Neural progenitor cell (in vitro differentiated cells): Measurements from ENCODE around the gene PDE3A. TPM values are rescaled to one million over a fixed set of nuclear protein-coding genes. Genes with fewer than 3 reads are reported as not detected.

Experiments used
- DNase-seq: peaks from one replicate; pipeline ENCODE4 v3.0.0-alpha.2; 2016; ENCODE audit warnings: low spot score
- H2AFZ ChIP-seq: fragments of 200-600 bp; sonication (generic); replicated peaks from 2 replicates; pipeline ENCODE4 v1.6.1; 2016; ENCODE audit warnings: antibody characterized with exemption
- H3F3A ChIP-seq: fragments of 200-600 bp; sonication (generic); 2 replicates; pipeline ENCODE4 v1.6.1; 2016; ENCODE audit warnings: antibody characterized with exemption, low read depth
- H3K27ac ChIP-seq: fragments of 200-600 bp; sonication (generic); 2 replicates; pipeline ENCODE4 v1.5.1; 2016; ENCODE audit warnings: mild to moderate bottlenecking
- H3K27me3 ChIP-seq: fragments of 200-600 bp; sonication (generic); 2 replicates; pipeline ENCODE4 v1.6.1; 2016; ENCODE audit warnings: mild to moderate bottlenecking, moderate library complexity
- H3K36me3 ChIP-seq: fragments of 200-600 bp; sonication (generic); 2 replicates; pipeline ENCODE4 v1.5.1; 2016
- H3K4me1 ChIP-seq: fragments of 200-600 bp; sonication (generic); 2 replicates; pipeline ENCODE4 v1.6.1; 2016; ENCODE audit warnings: mixed run types
- H3K4me2 ChIP-seq: fragments of 200-600 bp; sonication (generic); 2 replicates; pipeline ENCODE4 v1.6.1; 2016
- H3K4me3 ChIP-seq: fragments of 200-600 bp; sonication (generic); 2 replicates; pipeline ENCODE4 v1.5.1; 2016
- H3K79me2 ChIP-seq: fragments of 200-600 bp; sonication (generic); 2 replicates; pipeline ENCODE4 v1.6.1; 2016; ENCODE audit warnings: low read depth
- H3K9ac ChIP-seq: fragments of 200-600 bp; sonication (generic); 2 replicates; pipeline ENCODE4 v1.6.1; 2016
- H3K9me3 ChIP-seq: fragments of 200-600 bp; sonication (generic); 2 replicates; pipeline ENCODE4 v1.5.1; 2016; ENCODE audit warnings: low read depth
- H4K20me1 ChIP-seq: fragments of 200-600 bp; sonication (generic); 2 replicates; pipeline ENCODE4 v1.6.1; 2016; ENCODE audit warnings: low read depth
- H3K27ac Mint-ChIP-seq: 3 replicates; pipeline ENCODE4 v1.8.0; 2021; ENCODE audit warnings: mixed read lengths
- H3K27me3 Mint-ChIP-seq: 2 replicates; pipeline ENCODE4 v1.8.0; 2022; ENCODE audit warnings: low read depth, mild to moderate bottlenecking, inconsistent platforms, moderate library complexity, mixed read lengths; ENCODE audit not compliant: insufficient read depth
- H3K36me3 Mint-ChIP-seq: 3 replicates; pipeline ENCODE4 v1.8.0; 2021; ENCODE audit warnings: mixed read lengths
- H3K4me1 Mint-ChIP-seq: 3 replicates; pipeline ENCODE4 v1.8.0; 2021; ENCODE audit warnings: mixed read lengths
- H3K4me3 Mint-ChIP-seq: 3 replicates; pipeline ENCODE4 v1.8.0; 2021; ENCODE audit warnings: mild to moderate bottlenecking, moderate library complexity, mixed read lengths
- H3K9me3 Mint-ChIP-seq: 3 replicates; pipeline ENCODE4 v1.8.0; 2020; ENCODE audit warnings: mixed read lengths
- CTCF ChIP-seq: fragments of 200-600 bp; sonication (generic); IDR thresholded peaks from 2 replicates; pipeline ENCODE4 v1.5.1; 2017; ENCODE audit warnings: antibody characterized with exemption, mild to moderate bottlenecking
- EZH2 ChIP-seq: fragments of 200-600 bp; sonication (generic); IDR thresholded peaks from 2 replicates; pipeline ENCODE4 v1.6.1; 2017; ENCODE audit warnings: antibody characterized with exemption, mild to moderate bottlenecking, moderate library complexity
- EZH2phosphoT487 ChIP-seq: fragments of 200-600 bp; sonication (generic); IDR thresholded peaks from 2 replicates; pipeline ENCODE4 v1.6.1; 2017; ENCODE audit warnings: antibody characterized with exemption
- total RNA-seq: library from RNA; depleted of rRNA; stranded (reverse); fragments of >200 nt; gene quantifications from 2 replicates; pipeline ENCODE4 v1.2.3, GENCODE V29; 2015; ENCODE audit warnings: low replicate concordance

PDE3A gene
- total RNA-seq, 1 donor from 2014 or later: 0.47 TPM

DNA sequence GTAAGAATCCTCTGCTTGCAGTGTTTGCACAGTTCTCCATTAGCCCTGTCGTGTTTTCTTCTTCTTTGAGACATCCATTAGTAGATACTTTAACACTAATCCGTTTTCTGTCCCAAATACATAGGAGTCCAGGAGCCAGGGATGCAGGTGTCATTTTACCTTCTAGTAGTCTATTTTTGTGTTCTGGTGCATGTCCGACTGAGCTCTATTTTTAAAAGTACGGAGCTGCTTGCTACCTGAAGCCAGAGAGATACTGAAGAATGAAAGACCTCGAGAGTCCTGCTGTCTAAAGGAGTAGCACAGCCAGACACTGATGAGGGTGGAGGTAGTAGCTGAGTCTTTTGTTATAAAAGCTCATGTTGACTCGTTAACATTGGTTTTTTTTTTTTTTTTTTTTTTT lies 31.7 kb downstream of the PDE3A start:
- Mint-ChIP-seq H3K27me3 (no peaks in the 10 kb centered on the region), H3K9me3 (no peaks in the 10 kb centered on the region), H3K4me1 (no peaks in the 10 kb centered on the region), H3K4me3 (no peak overlapping the region), H3K36me3 (no peaks in the 10 kb centered on the region), H3K27ac (no peak overlapping the region)
- H3K9ac ChIP-seq: no peak overlapping the region
- no peak overlapping the region for H3K27ac ChIP-seq
- H3K4me1 ChIP-seq: no peaks in the 10 kb centered on the region
- no peak overlapping the region for H2AFZ ChIP-seq
- DNase-seq: no peak
- no peaks in the 10 kb centered on the region for H3K79me2 ChIP-seq
- H3K4me2 ChIP-seq: no peak overlapping the region
- no peaks in the 10 kb centered on the region for H3K27me3 ChIP-seq
- TF ChIP-seq CTCF (no peak), EZH2phosphoT487 (no peak), EZH2 (no peak)
- no peaks in the 10 kb centered on the region for H4K20me1 ChIP-seq
- no peaks in the 10 kb centered on the region for H3K36me3 ChIP-seq
- H3K9me3 ChIP-seq: no peaks in the 10 kb centered on the region
- no peaks in the 10 kb centered on the region for H3F3A ChIP-seq
- H3K4me3 ChIP-seq: no peak overlapping the region

DNA sequence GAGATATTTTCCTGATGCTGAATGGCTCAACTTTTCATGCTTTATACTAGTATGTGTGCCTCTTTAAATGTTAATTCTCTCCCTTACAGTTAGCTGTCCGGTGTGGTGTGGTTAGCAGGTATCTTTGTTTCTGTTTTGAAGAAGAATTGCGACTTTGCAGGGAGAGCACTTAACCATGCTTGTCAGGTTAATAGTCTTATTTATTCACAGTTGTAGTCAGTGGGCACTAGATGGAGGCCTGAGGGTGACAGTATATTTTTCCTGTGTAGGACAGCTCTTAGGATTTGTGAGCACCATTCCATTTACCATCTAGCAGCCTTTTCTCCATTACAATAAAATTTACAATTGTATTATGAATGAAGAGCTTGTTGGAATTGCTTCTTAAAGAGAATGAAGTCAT lies 34.9 kb downstream of the PDE3A start:
- H3K27me3 Mint-ChIP-seq: no peaks in the 10 kb centered on the region
- Histone ChIP-seq H3K4me1 (no peaks in the 10 kb centered on the region), H4K20me1 (no peaks in the 10 kb centered on the region), H2AFZ (peak overlapping the region; percentile 48), H3K4me2 (no peak overlapping the region), H3K9ac (no peak overlapping the region), H3K27ac (no peak overlapping the region), H3K79me2 (no peaks in the 10 kb centered on the region), H3F3A (no peaks in the 10 kb centered on the region), H3K4me3 (no peak overlapping the region), H3K27me3 (no peaks in the 10 kb centered on the region), H3K9me3 (no peaks in the 10 kb centered on the region), H3K36me3 (no peaks in the 10 kb centered on the region)
- no peak for DNase-seq
- H3K36me3 Mint-ChIP-seq: no peaks in the 10 kb centered on the region
- no peak overlapping the region for H3K4me3 Mint-ChIP-seq
- no peak overlapping the region for H3K27ac Mint-ChIP-seq
- H3K4me1 Mint-ChIP-seq: no peaks in the 10 kb centered on the region
- no peaks in the 10 kb centered on the region for H3K9me3 Mint-ChIP-seq
- TF ChIP-seq CTCF (no peak), EZH2 (no peak), EZH2phosphoT487 (no peak)

DNA sequence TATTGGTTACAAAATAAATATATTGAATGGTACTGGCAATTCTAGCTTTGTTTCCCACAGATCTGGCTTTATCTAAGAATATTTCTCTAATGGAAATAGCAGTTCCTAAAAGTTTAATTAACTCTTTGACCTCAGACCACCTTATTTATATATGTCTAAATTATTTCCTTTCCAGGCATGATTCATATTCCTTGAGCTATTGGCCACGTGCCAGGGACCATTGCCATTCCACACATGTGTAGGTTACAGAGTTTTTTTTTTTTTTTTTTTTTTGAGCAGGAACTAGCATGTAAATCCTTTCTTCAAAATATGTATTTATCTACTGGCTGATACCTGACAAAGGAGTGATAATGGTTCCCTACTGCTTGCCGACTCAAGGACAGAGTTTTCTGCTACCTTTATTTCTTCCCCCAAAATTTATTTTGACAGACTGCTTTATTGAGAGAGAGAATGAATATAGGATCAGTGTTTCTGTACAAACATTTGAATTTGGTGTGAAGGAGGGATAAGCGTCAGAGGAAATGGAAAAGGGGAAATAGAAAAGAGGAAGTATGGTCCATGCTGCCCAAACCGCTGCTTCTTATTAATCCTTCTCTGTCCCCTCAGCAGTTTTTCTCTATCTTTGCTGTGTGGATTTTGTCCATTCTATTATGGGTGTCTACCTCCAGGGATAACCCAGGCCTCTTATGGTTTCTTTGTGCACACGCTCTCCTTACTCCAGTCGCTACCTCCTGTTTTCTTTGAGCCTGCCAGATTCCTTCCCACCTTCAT lies 36.4 kb downstream of the PDE3A start:
- Mint-ChIP-seq H3K36me3 (no peaks in the 10 kb centered on the region), H3K4me3 (no peak overlapping the region), H3K9me3 (no peaks in the 10 kb centered on the region), H3K27me3 (no peaks in the 10 kb centered on the region), H3K27ac (no peak overlapping the region), H3K4me1 (peaks cover 6% of the 10 kb centered on the region)
- Histone ChIP-seq H4K20me1 (no peaks in the 10 kb centered on the region), H3F3A (no peaks in the 10 kb centered on the region), H3K4me2 (no peak overlapping the region), H3K9ac (no peak overlapping the region), H3K4me1 (peaks cover 4% of the 10 kb centered on the region), H3K27me3 (no peaks in the 10 kb centered on the region), H3K9me3 (no peaks in the 10 kb centered on the region), H2AFZ (no peak overlapping the region), H3K27ac (no peak overlapping the region), H3K79me2 (no peaks in the 10 kb centered on the region), H3K36me3 (no peaks in the 10 kb centered on the region), H3K4me3 (no peak overlapping the region)
- no peak for DNase-seq
- TF ChIP-seq CTCF (no peak), EZH2phosphoT487 (no peak), EZH2 (no peak)
